ENCODE results near the gene GBX2.

GBX2 gene

DNA sequence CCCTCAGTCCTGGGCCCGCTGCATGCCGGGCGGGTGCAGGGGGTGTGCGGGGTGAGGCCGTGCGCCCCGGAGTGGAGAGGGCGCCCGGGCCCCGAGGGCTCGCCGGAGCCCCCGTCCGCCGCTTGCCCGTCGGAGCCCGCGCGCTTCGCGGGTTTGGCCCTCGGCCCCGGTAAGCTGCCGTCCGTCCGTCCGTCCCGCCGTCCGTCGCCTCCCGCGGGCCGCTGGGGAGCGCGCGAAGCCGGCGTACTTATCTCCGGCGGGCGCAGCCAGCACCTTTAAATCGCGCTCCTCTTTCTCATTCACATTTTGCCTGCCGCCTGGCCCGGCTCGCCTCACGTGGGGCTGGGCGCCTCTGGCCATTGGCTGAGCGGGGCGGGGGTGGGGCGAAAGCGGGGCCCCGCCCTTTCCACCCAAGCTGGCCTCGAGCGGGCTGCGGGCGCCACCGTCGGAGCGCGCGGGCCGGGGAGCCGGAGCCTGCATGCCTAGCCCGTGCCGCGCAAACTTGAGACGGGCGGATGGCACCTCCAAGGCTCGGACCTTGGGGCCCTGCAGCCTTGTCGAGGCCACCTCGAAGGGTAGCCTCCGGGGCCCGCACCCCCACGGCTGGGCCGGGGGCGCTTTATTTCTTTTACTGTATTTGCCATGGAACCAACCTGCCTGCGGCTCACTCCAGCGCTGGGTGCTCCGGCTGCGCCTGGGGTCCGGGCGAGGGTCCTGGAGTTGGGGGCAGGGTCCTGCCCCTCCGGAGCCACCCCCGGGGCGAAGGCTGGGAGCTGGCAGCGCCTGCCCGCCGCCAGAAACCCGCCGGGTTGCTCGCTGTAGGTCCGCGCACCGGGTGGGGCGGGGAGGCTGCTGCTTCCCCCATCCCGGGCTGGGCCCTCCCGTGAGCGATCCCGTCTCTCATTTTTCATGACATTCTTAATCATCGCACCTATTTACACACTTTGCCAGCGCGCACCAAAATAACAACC lies at the start of gene GBX2:
Gene GBX2, minus strand, starts transcription at position 277 of the 971 bp plus-strand sequence. CDS start 415 bp downstream, outside the sequence.
- no peaks in the 10 kb centered on the region for H3K9me3 Mint-ChIP-seq
- intact Hi-C loops (cut with micrococcal nuclease), result no loop called here
- peak within 1 kb of the TSS; percentile 9 for H3K4me3 Mint-ChIP-seq
- H3K27ac Mint-ChIP-seq, result no peak within 1 kb of the TSS
- H3K36me3 Mint-ChIP-seq (ENCODE audit: low read depth), result no peaks in the 10 kb centered on the region
- H3K27me3 Mint-ChIP-seq, result peaks cover 90% of the 10 kb centered on the region
- peaks cover 10% of the 10 kb centered on the region for H3K4me1 Mint-ChIP-seq (ENCODE audit: low read depth)

- intact Hi-C loops (cut with micrococcal nuclease), result no loop called here
- H3K27me3 Mint-ChIP-seq, result peaks cover 20% of the 10 kb centered on the region
- H3K4me3 Mint-ChIP-seq, result no peak overlapping the region
- H3K9me3 Mint-ChIP-seq, result no peaks in the 10 kb centered on the region
- no peak overlapping the region for H3K27ac Mint-ChIP-seq
- no peaks in the 10 kb centered on the region for H3K4me1 Mint-ChIP-seq (ENCODE audit: low read depth)
- H3K36me3 Mint-ChIP-seq (ENCODE audit: low read depth), result no peaks in the 10 kb centered on the region
These were observed 49.7 kb upstream of the GBX2 start for GRCh38 chr2:236217926-236218325.

DNA sequence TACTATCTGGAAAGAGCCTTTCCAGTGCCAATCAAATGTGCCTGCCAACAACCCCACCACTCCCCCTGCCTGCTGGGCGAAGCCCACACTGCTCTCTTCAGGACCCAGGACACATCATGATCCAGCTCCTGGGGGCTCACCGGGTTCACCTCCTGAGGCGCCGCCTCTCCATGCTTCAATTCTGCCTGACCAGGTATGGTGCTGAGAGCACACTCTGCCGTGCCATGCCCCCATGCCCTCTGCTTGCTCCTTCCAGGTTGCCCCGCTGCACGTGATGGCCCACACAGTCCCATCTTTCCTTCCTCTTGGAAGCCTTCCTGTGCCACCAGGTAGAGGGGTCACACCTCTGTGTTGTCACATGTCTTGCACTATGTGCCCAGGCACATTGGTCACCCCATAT lies 48.5 kb upstream of the GBX2 start:
- Mint-ChIP-seq H3K4me1 (ENCODE audit: low read depth) (no peaks in the 10 kb centered on the region), H3K27ac (no peak overlapping the region), H3K4me3 (no peak overlapping the region), H3K27me3 (peaks cover 20% of the 10 kb centered on the region), H3K9me3 (no peaks in the 10 kb centered on the region), H3K36me3 (ENCODE audit: low read depth) (no peaks in the 10 kb centered on the region)
- intact Hi-C loops (cut with micrococcal nuclease), result no loop called here

DNA sequence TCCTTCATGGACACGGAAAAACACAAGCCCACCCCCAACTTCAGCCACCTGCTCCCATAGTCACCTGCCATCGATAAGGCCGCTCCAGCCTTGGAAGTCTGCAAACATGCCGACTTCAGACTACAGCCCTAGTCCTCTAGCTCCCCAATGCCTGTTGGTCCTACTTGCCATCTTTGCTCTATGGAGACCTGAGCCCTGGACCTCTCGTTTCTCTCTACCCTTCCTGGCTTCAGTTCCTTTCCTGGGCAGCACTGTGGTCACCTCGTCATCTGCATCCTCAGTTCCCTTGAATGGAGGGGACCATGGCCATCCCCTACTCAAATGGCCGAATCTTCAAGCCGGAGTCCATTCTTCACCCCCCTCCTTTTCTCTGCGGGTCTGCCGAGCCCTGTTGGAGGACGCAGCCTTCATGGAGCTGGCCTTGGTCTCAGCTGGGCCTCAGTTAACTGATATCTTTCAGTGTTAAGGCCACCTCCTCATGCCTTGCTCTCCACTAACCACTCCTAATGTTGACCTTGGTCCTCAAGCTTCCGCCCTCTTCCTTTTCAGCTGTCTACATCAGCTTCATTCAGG lies 47.7 kb upstream of the GBX2 start:
- Mint-ChIP-seq H3K27me3 (peaks cover 20% of the 10 kb centered on the region), H3K4me1 (ENCODE audit: low read depth) (no peaks in the 10 kb centered on the region), H3K27ac (no peak overlapping the region), H3K9me3 (no peaks in the 10 kb centered on the region), H3K36me3 (ENCODE audit: low read depth) (no peaks in the 10 kb centered on the region), H3K4me3 (no peak overlapping the region)
- intact Hi-C loops (cut with micrococcal nuclease), result no loop called here

- Mint-ChIP-seq H3K4me1 (ENCODE audit: low read depth) (no peaks in the 10 kb centered on the region), H3K36me3 (ENCODE audit: low read depth) (no peaks in the 10 kb centered on the region), H3K4me3 (no peak overlapping the region), H3K9me3 (no peaks in the 10 kb centered on the region), H3K27me3 (peaks cover 19% of the 10 kb centered on the region), H3K27ac (no peak overlapping the region)
- intact Hi-C loops (cut with micrococcal nuclease), result no loop called here
These were observed 47.0 kb upstream of the GBX2 start for GRCh38 chr2:236215196-236215595.

- no peaks in the 10 kb centered on the region for H3K36me3 Mint-ChIP-seq (ENCODE audit: low read depth)
- peaks cover 20% of the 10 kb centered on the region for H3K27me3 Mint-ChIP-seq
- intact Hi-C loops (cut with micrococcal nuclease), result no loop called here
- H3K4me1 Mint-ChIP-seq (ENCODE audit: low read depth), result no peaks in the 10 kb centered on the region
- no peak overlapping the region for H3K4me3 Mint-ChIP-seq
- no peaks in the 10 kb centered on the region for H3K9me3 Mint-ChIP-seq
- no peak overlapping the region for H3K27ac Mint-ChIP-seq
These were observed 46.3 kb upstream of the GBX2 start for GRCh38 chr2:236214376-236214995.

- Mint-ChIP-seq H3K27ac (no peak overlapping the region), H3K9me3 (no peaks in the 10 kb centered on the region), H3K4me3 (no peak overlapping the region), H3K36me3 (ENCODE audit: low read depth) (no peaks in the 10 kb centered on the region), H3K27me3 (peaks cover 17% of the 10 kb centered on the region), H3K4me1 (ENCODE audit: low read depth) (no peaks in the 10 kb centered on the region)
- intact Hi-C loops (cut with micrococcal nuclease), result no loop called here
These were observed 43.1 kb upstream of the GBX2 start for GRCh38 chr2:236211296-236211695.

GRCh38 chr2:236210536-236210935 lies 42.4 kb upstream of the GBX2 start:
- intact Hi-C loops (cut with micrococcal nuclease), result no loop called here
- Mint-ChIP-seq H3K27ac (no peak overlapping the region), H3K27me3 (peaks cover 15% of the 10 kb centered on the region), H3K9me3 (no peaks in the 10 kb centered on the region), H3K4me3 (no peak overlapping the region), H3K4me1 (ENCODE audit: low read depth) (no peaks in the 10 kb centered on the region), H3K36me3 (ENCODE audit: low read depth) (no peaks in the 10 kb centered on the region)

GRCh38 chr2:236209996-236210395 lies 41.8 kb upstream of the GBX2 start:
- Mint-ChIP-seq H3K27me3 (peaks cover 14% of the 10 kb centered on the region), H3K27ac (no peak overlapping the region), H3K9me3 (no peaks in the 10 kb centered on the region), H3K36me3 (ENCODE audit: low read depth) (no peaks in the 10 kb centered on the region), H3K4me3 (no peak overlapping the region), H3K4me1 (ENCODE audit: low read depth) (no peaks in the 10 kb centered on the region)
- intact Hi-C loops (cut with micrococcal nuclease), result no loop called here

- Mint-ChIP-seq H3K27ac (no peak overlapping the region), H3K36me3 (ENCODE audit: low read depth) (no peaks in the 10 kb centered on the region), H3K4me3 (no peak overlapping the region), H3K9me3 (no peaks in the 10 kb centered on the region), H3K4me1 (ENCODE audit: low read depth) (no peaks in the 10 kb centered on the region), H3K27me3 (peaks cover 11% of the 10 kb centered on the region)
- intact Hi-C loops (cut with micrococcal nuclease), result no loop called here
These were observed 41.3 kb upstream of the GBX2 start for GRCh38 chr2:236209535-236209934.

GRCh38 chr2:236208019-236208926 lies 40.1 kb upstream of the GBX2 start:
- no peaks in the 10 kb centered on the region for H3K36me3 Mint-ChIP-seq (ENCODE audit: low read depth)
- H3K4me1 Mint-ChIP-seq (ENCODE audit: low read depth), result no peaks in the 10 kb centered on the region
- intact Hi-C loops (cut with micrococcal nuclease), result no loop called here
- no peak overlapping the region for H3K4me3 Mint-ChIP-seq
- H3K9me3 Mint-ChIP-seq, result no peaks in the 10 kb centered on the region
- peaks cover 3% of the 10 kb centered on the region for H3K27me3 Mint-ChIP-seq
- H3K27ac Mint-ChIP-seq, result no peak overlapping the region

- Mint-ChIP-seq H3K27me3 (peaks cover 3% of the 10 kb centered on the region), H3K4me1 (ENCODE audit: low read depth) (no peaks in the 10 kb centered on the region), H3K9me3 (no peaks in the 10 kb centered on the region), H3K36me3 (ENCODE audit: low read depth) (no peaks in the 10 kb centered on the region), H3K4me3 (no peak overlapping the region), H3K27ac (no peak overlapping the region)
- intact Hi-C loops (cut with micrococcal nuclease), result no loop called here
These were observed 39.3 kb upstream of the GBX2 start for GRCh38 chr2:236207472-236207871.

DNA sequence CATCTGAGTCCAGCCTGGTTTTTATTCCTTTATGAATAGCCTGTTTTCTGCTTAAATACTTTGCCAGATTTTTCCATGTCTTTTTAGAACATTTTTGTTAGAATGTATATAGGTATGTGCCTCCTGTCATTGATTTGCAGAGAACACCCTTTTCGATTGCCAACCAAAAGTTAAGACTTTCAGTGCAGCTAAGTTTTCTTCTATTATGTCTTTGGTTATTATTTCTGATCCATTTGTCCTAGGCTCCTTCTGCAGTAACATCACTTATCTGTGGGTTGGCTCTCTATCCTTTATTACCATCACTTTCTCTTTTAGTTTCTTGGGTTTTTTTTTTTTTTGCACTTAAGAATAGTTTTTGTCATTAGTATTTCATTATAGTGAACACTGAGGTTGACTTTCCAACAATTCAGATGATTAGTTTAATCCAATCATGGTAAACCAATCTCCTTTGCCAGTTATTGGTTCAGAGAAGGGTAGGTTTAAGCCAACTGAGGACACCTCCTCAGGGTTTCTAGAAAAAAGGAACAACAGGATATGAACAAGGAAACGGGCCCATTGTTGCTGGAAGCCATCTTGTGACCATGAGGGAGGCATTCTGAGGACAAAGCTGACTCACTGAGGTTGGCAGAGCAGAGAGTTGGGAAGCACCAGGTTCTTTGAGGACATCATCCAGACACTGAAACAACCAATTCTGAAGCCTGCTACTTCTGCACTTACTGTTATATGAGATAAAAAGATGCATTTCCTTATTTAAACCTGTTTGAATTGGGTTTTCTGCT lies 37.9 kb upstream of the GBX2 start:
- H3K9me3 Mint-ChIP-seq, result no peaks in the 10 kb centered on the region
- intact Hi-C loops (cut with micrococcal nuclease), result no loop called here
- H3K4me3 Mint-ChIP-seq, result no peak overlapping the region
- H3K27me3 Mint-ChIP-seq, result peaks cover 6% of the 10 kb centered on the region
- H3K27ac Mint-ChIP-seq, result no peak overlapping the region
- no peaks in the 10 kb centered on the region for H3K36me3 Mint-ChIP-seq (ENCODE audit: low read depth)
- no peaks in the 10 kb centered on the region for H3K4me1 Mint-ChIP-seq (ENCODE audit: low read depth)

All from dendritic cell treated with granulocyte-macrophage colony-stimulating factor and Interleukin-4, amounts not matched to agents 40 ng/mL and 50 ng/mL, for 4 days (primary cell).